PFSK-1 (cell line): ENCODE measurements around the gene OXER1.

Experiments
- FOXP2 ChIP-seq: optimal IDR thresholded peaks from 2 replicates; pipeline ENCODE3; 2011; ENCODE audit warnings: borderline replicate concordance, control low read depth, inconsistent platforms; ENCODE audit not compliant: insufficient read depth; ENCODE audit errors: extremely low read length, extremely low read depth
- POLR2AphosphoS5 ChIP-seq: IDR thresholded peaks from 2 replicates; pipeline ENCODE4 v1.6.1; 2012; ENCODE audit warnings: low read depth, mild to moderate bottlenecking, control low read depth, low read length, moderate library complexity
- SIN3A ChIP-seq: IDR thresholded peaks from 2 replicates; pipeline ENCODE4 v1.6.1; 2012; ENCODE audit warnings: mild to moderate bottlenecking, low read length, moderate library complexity, borderline replicate concordance; ENCODE audit not compliant: insufficient read depth
- TAF1 ChIP-seq: IDR thresholded peaks from 2 replicates; pipeline ENCODE4 v1.6.1; 2012; ENCODE audit warnings: low read length, control low read depth, borderline replicate concordance; ENCODE audit not compliant: insufficient read depth
- TF ChIP-seq, protein P1 (sequence below), 2 experiments: IDR thresholded peaks; 2 replicates each; pipeline versions ENCODE4 v1.6.1 to v1.8.0; 2011 to 2012; ENCODE audit warnings: low read depth in 2 of 2, low read length in 2 of 2, control low read depth in 1 of 2, inconsistent platforms in 1 of 2, mild to moderate bottlenecking in 1 of 2, moderate library complexity in 1 of 2; ENCODE audit not compliant: insufficient read depth in 1 of 2

Gene OXER1

DNA sequence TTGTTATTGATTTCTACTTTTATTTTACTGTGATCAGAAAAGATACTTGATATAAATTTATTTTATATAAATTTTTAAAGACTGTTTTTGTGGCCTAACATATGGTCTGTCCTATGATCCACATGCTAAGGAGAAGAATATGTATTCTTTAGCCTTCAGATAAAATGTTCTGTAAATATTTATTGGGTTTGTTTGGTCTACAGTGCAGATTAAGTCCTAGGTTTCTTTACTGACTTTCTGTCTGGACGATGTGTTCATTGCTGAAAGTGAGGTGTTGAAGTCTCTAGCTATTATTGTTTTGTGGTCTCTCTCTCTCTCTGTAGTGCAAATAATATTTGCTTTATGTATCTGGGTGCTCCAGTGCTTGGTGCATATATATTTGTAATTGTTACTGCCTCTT lies 30.1 kb downstream of the OXER1 start:
- no peak for TF ChIP-seq TAF1
- TF ChIP-seq SIN3A = no peak
- no peak for TF ChIP-seq POLR2AphosphoS5
- no peak for TF ChIP-seq FOXP2
- TF ChIP-seq, protein P1, sequence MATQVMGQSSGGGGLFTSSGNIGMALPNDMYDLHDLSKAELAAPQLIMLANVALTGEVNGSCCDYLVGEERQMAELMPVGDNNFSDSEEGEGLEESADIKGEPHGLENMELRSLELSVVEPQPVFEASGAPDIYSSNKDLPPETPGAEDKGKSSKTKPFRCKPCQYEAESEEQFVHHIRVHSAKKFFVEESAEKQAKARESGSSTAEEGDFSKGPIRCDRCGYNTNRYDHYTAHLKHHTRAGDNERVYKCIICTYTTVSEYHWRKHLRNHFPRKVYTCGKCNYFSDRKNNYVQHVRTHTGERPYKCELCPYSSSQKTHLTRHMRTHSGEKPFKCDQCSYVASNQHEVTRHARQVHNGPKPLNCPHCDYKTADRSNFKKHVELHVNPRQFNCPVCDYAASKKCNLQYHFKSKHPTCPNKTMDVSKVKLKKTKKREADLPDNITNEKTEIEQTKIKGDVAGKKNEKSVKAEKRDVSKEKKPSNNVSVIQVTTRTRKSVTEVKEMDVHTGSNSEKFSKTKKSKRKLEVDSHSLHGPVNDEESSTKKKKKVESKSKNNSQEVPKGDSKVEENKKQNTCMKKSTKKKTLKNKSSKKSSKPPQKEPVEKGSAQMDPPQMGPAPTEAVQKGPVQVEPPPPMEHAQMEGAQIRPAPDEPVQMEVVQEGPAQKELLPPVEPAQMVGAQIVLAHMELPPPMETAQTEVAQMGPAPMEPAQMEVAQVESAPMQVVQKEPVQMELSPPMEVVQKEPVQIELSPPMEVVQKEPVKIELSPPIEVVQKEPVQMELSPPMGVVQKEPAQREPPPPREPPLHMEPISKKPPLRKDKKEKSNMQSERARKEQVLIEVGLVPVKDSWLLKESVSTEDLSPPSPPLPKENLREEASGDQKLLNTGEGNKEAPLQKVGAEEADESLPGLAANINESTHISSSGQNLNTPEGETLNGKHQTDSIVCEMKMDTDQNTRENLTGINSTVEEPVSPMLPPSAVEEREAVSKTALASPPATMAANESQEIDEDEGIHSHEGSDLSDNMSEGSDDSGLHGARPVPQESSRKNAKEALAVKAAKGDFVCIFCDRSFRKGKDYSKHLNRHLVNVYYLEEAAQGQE (IDR thresholded peaks at IDR 0.05; ENCODE audit: insufficient read depth in 1 of 2, low read depth in 2 of 2, low read length in 2 of 2) = no peak

DNA sequence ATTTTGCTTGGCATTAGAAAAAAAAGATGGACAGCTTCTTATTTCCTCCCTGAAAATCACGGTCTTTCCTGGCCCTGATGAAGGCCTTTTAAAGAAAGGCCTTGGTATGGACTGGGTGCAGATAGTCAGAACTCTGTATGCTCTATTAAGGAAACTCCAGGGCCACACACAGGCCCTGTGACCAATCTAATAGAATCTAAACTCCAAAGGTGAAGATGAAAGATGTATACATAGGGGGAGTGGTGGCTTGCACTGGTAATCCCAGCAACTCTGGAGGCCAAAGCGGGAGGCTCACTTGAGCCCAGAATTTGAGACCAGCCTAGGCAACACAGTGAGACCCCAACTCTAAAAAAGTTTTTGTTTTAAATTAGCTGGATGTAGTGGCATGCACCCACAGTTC lies 37.3 kb downstream of the OXER1 start:
- TF ChIP-seq POLR2AphosphoS5 (no peak), FOXP2 (no peak), SIN3A (no peak), TAF1 (no peak)
- TF ChIP-seq, protein P1 (IDR thresholded peaks at IDR 0.05; ENCODE audit: insufficient read depth in 1 of 2, low read depth in 2 of 2, low read length in 2 of 2) = no peak

DNA sequence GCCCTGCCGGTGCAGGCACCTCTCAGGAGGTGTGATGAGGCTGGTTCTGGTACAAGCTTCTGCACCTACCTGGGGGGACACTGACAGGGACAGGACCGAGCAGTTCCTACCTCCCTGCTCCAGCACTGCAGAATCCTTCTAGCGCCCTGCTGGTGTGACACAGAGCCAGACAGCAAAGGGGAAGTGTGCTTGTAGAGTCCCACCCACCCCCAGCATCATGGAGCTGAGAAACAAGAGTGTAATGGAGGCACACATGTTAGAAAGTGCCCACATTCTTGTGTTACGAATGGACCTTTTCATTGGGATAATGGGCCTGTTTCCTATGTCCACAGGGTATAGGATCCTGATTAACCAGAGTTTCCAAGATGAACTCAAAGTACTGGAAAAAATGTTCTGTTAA lies 38.3 kb downstream of the OXER1 start:
- TF ChIP-seq FOXP2 = no peak

DNA sequence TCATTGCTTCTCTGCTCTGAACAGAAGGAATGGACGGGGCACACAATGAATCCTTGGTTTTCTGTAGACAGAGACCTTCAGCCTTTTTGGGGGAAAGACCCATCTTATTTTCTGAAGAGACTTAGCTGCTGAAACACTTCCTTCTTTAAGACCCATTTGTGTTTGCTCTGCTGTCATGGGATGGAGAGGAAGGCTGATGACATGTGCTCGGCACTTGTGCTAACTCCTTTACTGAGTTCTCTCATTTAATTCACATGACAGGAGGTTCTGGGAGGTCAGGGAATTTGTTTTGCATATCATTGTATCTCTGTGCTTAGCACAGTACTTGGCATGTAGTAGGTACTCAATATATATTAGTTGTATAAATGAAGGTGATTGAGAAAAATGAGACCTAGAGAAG lies 39.0 kb downstream of the OXER1 start:
- TF ChIP-seq FOXP2 = no peak
- TF ChIP-seq, protein P1 (IDR thresholded peaks at IDR 0.05; ENCODE audit: insufficient read depth in 1 of 2, low read depth in 2 of 2, low read length in 2 of 2) = no peak
- no peak for TF ChIP-seq SIN3A
- no peak for TF ChIP-seq TAF1
- TF ChIP-seq POLR2AphosphoS5 = no peak

DNA sequence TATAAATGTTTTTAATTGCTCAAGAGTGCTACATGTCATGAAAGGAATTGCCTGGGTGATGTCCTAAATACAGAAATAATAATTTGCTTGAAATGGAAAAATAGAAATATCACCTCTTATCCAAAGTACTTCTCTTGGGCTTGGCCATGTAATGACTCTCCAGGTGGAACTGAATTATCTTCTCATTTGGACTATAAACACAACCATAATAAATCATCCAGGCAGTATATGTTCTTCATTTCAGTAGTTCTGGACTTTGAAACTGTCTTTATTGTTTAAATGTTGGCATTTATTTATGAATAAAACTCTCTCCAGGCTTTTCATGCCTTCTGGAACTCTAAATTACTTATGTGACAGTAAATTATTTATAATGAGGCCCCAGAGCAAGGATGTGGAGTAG lies 40.5 kb downstream of the OXER1 start:
- TF ChIP-seq POLR2AphosphoS5 = no peak
- TF ChIP-seq, protein P1 (IDR thresholded peaks at IDR 0.05; ENCODE audit: insufficient read depth in 1 of 2, low read depth in 2 of 2, low read length in 2 of 2) = no peak
- no peak for TF ChIP-seq SIN3A
- TF ChIP-seq FOXP2 = no peak
- no peak for TF ChIP-seq TAF1
